Panc1 (cell line): ENCODE results near the gene TIMM50. TPM values are rescaled to one million over a fixed set of nuclear protein-coding genes. Genes with fewer than 3 reads are reported as not detected.
A peak's percentile ranks its signal among the peaks of the same experiment; 100 is the strongest.

ENCODE experiments used
- ATAC-seq: fragments of 200-7000 bp; cut with Tn5 transposase; 2 replicates; pipeline ENCODE4 v1.9.1; 2020; ENCODE audit warnings: mild to moderate bottlenecking, moderate library complexity
- BruUV-seq: library from RNA; stranded (reverse); fragments of 400-500 nt; replicated peaks from 2 replicates; lab custom pipeline; 2021; lab: Mats Ljungman, UMichigan
- CTCF ChIA-PET: fragments of 300-600 bp; sonication (Branson Sonifier 250); formaldehyde crosslinking; loops from one replicate; lab custom pipeline; 2022; ENCODE audit warnings: antibody characterized with exemption; lab: Charles Lee
- POLR2A ChIA-PET: fragments of 300-600 bp; sonication (Branson Sonifier 250); formaldehyde crosslinking; loops from one replicate; lab custom pipeline; 2022; ENCODE audit warnings: antibody characterized with exemption; lab: Charles Lee
- DNase-seq: peaks from one replicate; pipeline ENCODE4 v3.0.0-alpha.2; 2010; ENCODE audit warnings: low read depth, low spot score
- H3K27ac ChIP-seq: 2 replicates; pipeline ENCODE4 v1.5.1; 2011; ENCODE audit warnings: mild to moderate bottlenecking, low read length, inconsistent platforms
- H3K27me3 ChIP-seq: fragments of 200-500 bp; sonication (Bioruptor generic); 2 replicates; pipeline ENCODE4 v1.6.0; 2014; ENCODE audit warnings: low read length, inconsistent platforms; ENCODE audit not compliant: control insufficient read depth, insufficient read depth
- H3K36me3 ChIP-seq: fragments of 200-500 bp; sonication (Bioruptor generic); 2 replicates; pipeline ENCODE4 v1.5.1; 2014; ENCODE audit warnings: inconsistent platforms, mild to moderate bottlenecking, low read length, moderate library complexity; ENCODE audit not compliant: control insufficient read depth, insufficient read depth
- H3K4me1 ChIP-seq: 2 replicates; pipeline ENCODE4 v1.5.1; 2011; ENCODE audit warnings: inconsistent platforms, mild to moderate bottlenecking, low read length, moderate library complexity; ENCODE audit not compliant: control insufficient read depth, insufficient read depth
- H3K4me3 ChIP-seq, 2 experiments: 2 replicates each; pipeline ENCODE4 v1.5.1; 2011 to 2012; ENCODE audit warnings: low read depth in 2 of 2, low read length in 2 of 2, mild to moderate bottlenecking in 2 of 2, inconsistent platforms in 1 of 2, moderate library complexity in 1 of 2
- H3K9me3 ChIP-seq: fragments of 200-500 bp; sonication (Bioruptor generic); 2 replicates; pipeline ENCODE4 v1.5.1; 2014; ENCODE audit warnings: low read depth, mild to moderate bottlenecking, inconsistent platforms, low read length, moderate library complexity; ENCODE audit not compliant: control insufficient read depth, insufficient read depth
- CTCF ChIP-seq: fragments of 450-650 bp; IDR thresholded peaks from 2 replicates; pipeline ENCODE4 v1.5.1; 2017; ENCODE audit warnings: mild to moderate bottlenecking
- POLR2AphosphoS5 ChIP-seq: IDR thresholded peaks from 2 replicates; pipeline ENCODE4 v1.6.1; 2012; ENCODE audit warnings: mild to moderate bottlenecking, low read depth, low read length, moderate library complexity
- REST ChIP-seq, 2 experiments: IDR thresholded peaks; 2 replicates each; pipeline ENCODE4 v1.6.1; 2011 to 2012; ENCODE audit warnings: low read depth in 2 of 2, control low read depth in 1 of 2, low read length in 1 of 2, mild to moderate bottlenecking in 1 of 2, moderate library complexity in 1 of 2; ENCODE audit not compliant: insufficient read depth in 1 of 2
- SIN3A ChIP-seq: IDR thresholded peaks from 2 replicates; pipeline ENCODE4 v1.6.1; 2012; ENCODE audit warnings: low read depth, mild to moderate bottlenecking, low read length, moderate library complexity, borderline replicate concordance; ENCODE audit not compliant: insufficient read depth
- TCF7L2 ChIP-seq: IDR thresholded peaks from 2 replicates; pipeline ENCODE4 v1.6.1; 2011; ENCODE audit warnings: mild to moderate bottlenecking, low read depth, low read length, inconsistent platforms
- in situ Hi-C: cut with HindIII; loops from 2 replicates; pipeline ENCODE4 v1.10.0; 2016; ENCODE audit warnings: low sequenced_read_pairs, low pct_unique_long_range_greater_than_20kb
- intact Hi-C: fragments of 100-400 bp; cut with micrococcal nuclease; formaldehyde crosslinking; loops from one replicate; pipeline ENCODE4 v1.10.0; 2022; ENCODE audit not compliant: unreplicated experiment
- total RNA-seq: library from RNA; stranded (reverse); gene quantifications from one replicate; pipeline ENCODE4 v1.2.1, GENCODE V29; 2021; ENCODE audit not compliant: unreplicated experiment

Gene TIMM50
- total RNA-seq, 1 experiment from 2014 or later: 1,837 TPM

GRCh38 chr19:39433480-39434079 lies 47.1 kb upstream of the TIMM50 start:
- no TSS peak for BruUV-seq
- POLR2A ChIA-PET: interaction anchor here (0.5 to 5.9 kb wide), 22 partner anchors 10 to 785 kb away, joined by 3 to 524 read pairs (median 6); partner anchors contain the start of genes DYRK1B, EID2B, PLEKHG2 and SAMD4B
- peak overlapping the region; percentile 29 to 58 for H3K4me3 ChIP-seq

More at GRCh38 chr19:39433480-39434079, 47.1 kb upstream of the TIMM50 start:
- in situ Hi-C loops: no loop called here
- CTCF ChIA-PET: interaction anchor here (0.7 to 1.4 kb wide), 4 partner anchors 10 to 59 kb away, joined by 3 to 9 read pairs (median 4); partner anchors contain the start of gene SUPT5H
- TF ChIP-seq SIN3A (no peak), REST (IDR thresholded peaks at IDR 0.05; ENCODE audit: insufficient read depth in 1 of 2, low read depth in 2 of 2, low read length in 1 of 2) (no peak), TCF7L2 (no peak), POLR2AphosphoS5 (no peak), CTCF (no peak)
- no peak for DNase-seq
- Histone ChIP-seq H3K36me3 (peaks cover 27% of the 10 kb centered on the region), H3K27me3 (no peaks in the 10 kb centered on the region), H3K9me3 (no peaks in the 10 kb centered on the region), H3K27ac (peak overlapping the region; percentile 84), H3K4me1 (peaks cover 83% of the 10 kb centered on the region)
- intact Hi-C loops: no loop called here
- ATAC-seq: no peak
